Right lobe of liver (tissue), 4 donors: ENCODE measurements around the gene ADD2.

Source experiments
- CTCF ChIP-seq, 4 donors: fragments of 200-600 bp in 3 of 4; fragments of 450-650 bp in 1 of 4; IDR thresholded peaks; one replicate each; pipeline versions ENCODE4 v1.5.1 to v1.8.0; 2016 to 2022; ENCODE audit warnings: antibody characterized with exemption in 4 of 4, mild to moderate bottlenecking in 2 of 4
- POLR2A ChIP-seq: fragments of 450-650 bp; IDR thresholded peaks from one replicate; pipeline ENCODE4 v1.6.1; 2017; ENCODE audit warnings: antibody characterized with exemption, mild to moderate bottlenecking
- donor health status: DM: no; HTN: no; CAD: no.
- donor health status: DM: no; HTN: no; CAD: no.
- donor health status: DM: no; HTN: yes; CAD: no.

GRCh38 chr2:70680735-70681134 is 87.3 kb downstream of the ADD2 start:
- TF ChIP-seq CTCF (IDR thresholded peaks at IDR 0.05): no peak
- TF ChIP-seq POLR2A: no peak
